ENCODE measurements around the gene TGFBR3L.
A peak's percentile ranks its signal among the peaks of the same experiment; 100 is the strongest.
"Not testable (repeated sequence)": the region's sequence is repeated elsewhere in the genome, so short reads cannot be mapped to it uniquely, and the experiment has no call there.

TGFBR3L gene

DNA sequence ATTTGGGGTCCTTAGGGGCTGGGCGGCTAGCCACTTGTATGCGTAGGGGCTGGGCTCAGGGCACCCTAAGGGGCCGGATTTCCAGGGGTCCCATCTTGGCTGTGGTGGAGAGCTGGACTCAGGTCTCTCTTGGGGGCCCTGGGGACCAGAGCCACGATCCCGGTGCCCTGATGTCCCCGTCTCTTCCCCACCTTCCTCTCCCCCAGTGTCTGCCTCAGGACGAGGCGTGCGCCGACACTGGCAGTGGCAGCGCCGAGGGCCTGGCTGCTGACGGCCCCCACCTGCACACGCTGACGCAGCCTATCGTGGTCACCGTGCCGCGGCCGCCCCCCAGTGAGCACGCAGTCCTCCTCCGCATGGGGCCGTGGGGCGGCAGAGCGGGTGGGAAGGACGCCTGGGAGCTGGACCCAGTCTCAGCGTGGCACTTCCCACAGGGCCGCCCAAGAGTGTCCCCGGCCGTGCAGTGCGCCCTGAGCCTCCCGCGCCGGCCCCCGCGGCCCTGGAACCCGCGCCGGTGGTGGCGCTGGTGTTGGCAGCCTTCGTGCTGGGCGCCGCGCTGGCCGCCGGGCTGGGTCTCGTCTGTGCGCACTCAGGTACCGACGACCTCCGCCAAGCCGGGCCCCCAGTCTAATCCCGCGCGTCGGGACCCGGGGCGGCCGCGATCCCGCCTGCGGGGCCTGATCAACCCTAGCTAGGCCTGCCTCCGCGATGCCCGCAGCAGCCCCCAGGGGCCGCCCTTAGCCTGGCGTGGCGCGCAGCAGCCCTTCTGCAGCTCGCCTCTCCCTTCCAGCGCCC lies 2.8 kb downstream of the TGFBR3L start:
- peak in 1 of 2 donors; percentile 48 for DNase-seq (ENCODE audit: low read depth in 2 of 2)

- not testable (repeated sequence) for DNase-seq (ENCODE audit: low read depth in 2 of 2)
These were observed 3.5 kb downstream of the TGFBR3L start for GRCh38 chr19:7918062-7918614.

- no peak for DNase-seq (ENCODE audit: low read depth in 2 of 2)
These were observed 4.2 kb downstream of the TGFBR3L start for GRCh38 chr19:7918615-7919421.

GRCh38 chr19:7919610-7920518 lies 5.2 kb downstream of the TGFBR3L start, which contains the start of gene SNAPC2:
Gene SNAPC2 (plus strand): TSS chr19:7920338. CDS start chr19:7920367, 29 bp downstream.
- DNase-seq (ENCODE audit: low read depth in 2 of 2): peak; percentile 93 to 95

DNA sequence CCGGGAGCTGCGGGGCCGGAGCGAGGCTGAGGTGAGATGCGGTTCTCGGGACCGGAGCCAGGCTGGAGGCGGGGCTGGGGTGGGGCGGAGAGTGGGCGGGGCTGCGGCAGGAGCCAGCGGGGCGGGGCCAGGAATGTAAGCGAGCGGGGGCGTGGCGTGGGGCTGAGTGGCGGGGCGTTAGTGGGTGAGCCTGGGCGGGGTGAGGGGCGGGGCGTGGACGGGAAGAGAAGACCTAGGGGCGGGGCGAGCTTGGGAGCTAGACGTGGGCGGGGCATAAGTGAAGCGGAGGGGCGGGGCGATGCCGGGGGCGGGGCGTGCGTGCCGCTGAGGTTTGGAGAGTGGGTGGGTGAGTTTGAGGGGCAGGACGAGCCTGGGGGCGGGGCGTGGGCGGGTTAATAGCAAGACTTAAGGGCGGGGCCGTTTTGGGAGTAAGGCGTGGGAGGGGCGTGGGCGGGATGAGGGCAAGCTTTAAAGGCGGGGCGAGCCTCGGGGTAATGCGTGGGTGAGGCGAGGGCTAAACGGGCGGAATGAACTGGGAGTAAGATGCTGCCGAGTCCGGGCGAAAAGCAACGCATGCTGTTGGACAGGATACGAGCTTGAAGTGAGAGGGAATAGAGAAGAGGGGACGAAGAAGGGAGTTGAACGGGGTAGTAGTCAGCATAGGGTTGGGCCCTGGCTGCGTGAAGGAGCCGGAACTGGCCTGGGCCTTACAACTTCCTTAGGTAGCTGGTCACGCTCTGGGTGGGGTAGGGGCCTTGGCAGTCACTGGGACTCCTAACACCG lies 6.1 kb downstream of the TGFBR3L start:
- peak; percentile 95 to 96 for DNase-seq (ENCODE audit: low read depth in 2 of 2)

DNA sequence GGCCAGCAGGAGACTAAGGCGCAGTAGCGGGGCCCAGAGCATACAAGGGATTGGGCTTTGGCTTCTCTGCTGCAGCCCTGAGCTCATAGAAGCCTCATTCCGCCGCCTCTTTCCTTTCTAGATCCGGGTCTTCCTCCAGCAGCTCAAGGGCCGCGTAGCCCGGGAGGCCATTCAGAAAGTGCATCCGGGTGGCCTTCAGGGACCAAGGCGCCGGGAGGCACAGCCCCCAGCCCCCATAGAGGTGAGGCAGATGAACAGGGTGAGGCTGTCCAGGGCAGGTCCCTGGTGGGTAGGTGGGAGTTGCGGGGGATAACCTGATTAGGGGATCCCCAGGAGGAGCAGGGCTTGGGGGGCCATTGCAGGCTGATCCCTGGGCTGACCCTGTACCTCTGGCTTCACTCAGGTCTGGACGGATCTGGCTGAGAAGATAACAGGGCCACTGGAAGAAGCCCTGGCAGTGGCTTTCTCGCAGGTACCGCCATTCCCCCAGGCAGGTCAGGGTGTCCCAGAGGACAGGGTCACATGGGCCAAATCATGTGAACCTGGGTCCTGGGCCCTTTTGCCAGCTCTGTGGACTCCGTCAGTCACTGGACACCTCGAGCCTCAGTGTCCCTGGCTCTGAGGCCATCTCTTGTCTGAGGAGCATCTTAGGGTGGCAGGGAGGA lies 6.8 kb downstream of the TGFBR3L start:
- no peak for DNase-seq (ENCODE audit: low read depth in 2 of 2)

DNA sequence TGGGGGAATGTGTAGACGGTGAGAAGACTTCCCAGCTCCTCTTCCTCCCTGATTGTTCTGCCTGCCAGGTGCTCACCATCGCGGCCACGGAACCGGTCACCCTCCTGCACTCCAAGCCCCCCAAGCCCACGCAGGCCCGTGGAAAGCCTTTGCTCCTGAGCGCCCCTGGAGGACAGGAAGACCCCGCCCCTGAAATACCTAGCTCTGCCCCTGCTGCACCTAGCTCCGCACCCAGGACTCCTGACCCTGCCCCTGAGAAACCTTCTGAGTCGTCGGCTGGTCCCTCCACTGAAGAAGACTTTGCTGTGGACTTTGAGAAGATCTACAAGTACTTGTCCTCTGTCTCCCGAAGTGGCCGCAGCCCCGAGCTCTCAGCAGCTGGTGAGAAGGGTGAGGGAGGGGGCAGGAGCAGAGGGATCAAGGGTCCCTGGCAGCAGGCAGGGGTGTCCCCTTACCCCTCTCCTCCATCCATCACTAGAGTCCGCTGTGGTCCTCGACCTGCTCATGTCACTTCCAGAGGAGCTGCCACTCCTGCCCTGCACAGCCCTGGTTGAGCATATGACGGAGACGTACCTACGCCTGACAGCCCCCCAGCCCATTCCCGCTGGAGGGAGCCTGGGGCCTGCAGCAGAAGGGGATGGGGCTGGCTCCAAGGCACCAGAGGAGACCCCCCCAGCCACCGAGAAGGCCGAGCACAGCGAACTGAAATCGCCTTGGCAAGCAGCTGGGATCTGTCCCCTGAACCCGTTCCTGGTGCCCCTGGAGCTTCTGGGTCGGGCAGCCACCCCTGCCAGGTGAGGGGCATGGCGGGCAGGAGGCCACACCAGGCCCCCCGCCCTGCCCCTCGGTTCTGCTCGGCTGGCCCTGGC lies 7.6 kb downstream of the TGFBR3L start:
- DNase-seq (ENCODE audit: low read depth in 2 of 2): no peak

DNA sequence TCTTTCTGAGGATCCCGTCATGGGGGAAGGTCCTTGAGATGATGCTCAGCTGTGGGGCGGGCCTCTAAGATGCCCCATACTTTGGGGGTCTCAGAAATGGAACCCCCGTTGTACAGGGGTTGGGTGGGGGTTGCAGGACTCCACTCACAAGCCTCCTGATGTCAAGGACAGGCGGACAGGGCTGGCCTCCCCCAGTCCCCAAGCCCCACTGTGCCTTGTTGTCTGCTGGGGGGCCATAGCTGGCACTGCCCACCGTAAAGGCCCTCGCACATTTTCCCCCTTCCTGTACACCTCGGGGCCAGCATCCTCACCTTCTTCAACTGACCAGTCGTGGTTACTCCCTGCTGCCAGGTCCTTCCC lies 8.2 kb downstream of the TGFBR3L start:
- DNase-seq (ENCODE audit: low read depth in 2 of 2): no peak

- DNase-seq (ENCODE audit: low read depth in 2 of 2): no peak
These were observed 8.9 kb downstream of the TGFBR3L start for GRCh38 chr19:7923295-7924191.

DNA sequence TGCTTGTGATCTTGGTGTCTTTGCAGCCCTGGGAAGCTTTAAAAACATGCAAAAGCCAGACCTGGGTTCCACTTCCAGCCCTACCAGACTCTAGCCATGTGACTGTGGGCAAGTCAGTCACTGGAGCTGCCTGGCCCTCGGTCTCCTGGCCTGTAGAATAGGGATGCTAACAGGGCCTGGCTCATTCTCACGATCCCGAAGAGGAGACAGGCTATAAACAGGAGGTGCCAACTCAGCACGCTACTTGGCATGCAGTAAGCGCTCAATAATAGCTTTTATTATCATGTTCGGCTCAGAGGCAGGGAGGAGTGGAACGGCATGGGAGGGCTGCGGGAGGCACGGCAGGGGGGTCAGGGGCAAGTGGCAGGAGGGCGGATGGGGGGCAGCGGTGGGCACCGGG lies 9.6 kb downstream of the TGFBR3L start:
- DNase-seq (ENCODE audit: low read depth in 2 of 2): no peak

DNA sequence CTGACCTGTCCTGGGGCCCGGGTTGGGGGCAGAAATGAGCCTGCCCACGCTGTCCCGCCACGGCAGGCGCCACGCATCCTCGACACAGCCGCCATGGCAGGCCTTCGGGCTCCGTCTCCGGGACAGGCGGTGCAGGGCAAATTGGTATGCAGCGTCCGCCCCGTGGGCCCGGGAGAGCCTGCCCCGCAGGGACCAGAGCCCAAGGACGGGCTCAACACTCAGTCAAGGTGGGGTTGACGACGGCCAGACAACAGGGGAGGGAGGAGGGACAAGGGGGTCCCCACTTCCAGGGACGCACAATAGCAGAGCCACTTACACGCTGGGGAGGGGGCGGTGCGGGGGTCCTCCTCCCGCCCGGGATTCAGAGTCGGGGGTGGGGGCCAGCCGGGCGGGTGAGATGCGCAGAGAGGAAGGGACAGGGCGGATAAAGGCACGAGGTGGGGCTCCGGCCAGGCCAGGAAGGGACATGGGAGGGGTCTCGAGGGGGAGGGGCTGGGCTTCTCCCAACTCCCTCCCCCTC lies 10.1 kb downstream of the TGFBR3L start:
- no peak for DNase-seq (ENCODE audit: low read depth in 2 of 2)

- peak; percentile 68 to 72 for DNase-seq (ENCODE audit: low read depth in 2 of 2)
These were observed 10.7 kb downstream of the TGFBR3L start for GRCh38 chr19:7925171-7925851.

DNA sequence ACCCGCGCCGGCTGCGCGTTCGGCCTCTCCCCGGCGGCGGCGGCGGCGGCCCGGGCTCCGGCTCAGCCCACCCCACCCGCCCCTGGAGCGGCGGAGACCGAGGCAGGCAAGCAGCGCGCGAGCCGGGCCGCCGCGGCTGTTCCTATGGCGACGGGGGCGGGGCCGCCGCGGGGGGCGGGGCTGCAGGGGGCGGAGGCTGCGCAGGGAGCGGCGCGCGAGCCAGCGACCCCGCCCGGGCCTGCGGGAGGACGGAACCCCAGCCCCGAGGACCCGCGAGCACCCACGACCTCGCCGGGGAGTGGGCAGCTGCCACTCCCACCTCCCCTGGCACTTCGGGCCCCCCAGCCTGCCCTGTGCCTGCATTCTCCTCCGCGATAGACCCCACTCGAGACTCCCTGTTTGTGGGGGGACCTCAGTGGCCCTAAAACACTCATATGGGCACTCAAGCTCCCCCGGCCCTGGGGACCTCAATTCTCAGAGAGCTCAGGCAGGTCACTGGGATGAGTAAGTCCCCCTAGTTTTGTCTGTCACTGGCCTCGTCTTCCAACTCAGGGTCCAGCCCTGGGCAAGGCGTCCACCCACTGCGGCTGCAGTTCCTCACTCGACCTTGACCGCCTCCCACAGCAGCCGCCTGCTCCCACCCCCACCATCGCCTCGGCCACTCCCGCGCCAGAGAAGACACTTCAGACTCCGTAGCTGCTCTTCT lies 11.5 kb downstream of the TGFBR3L start, which contains the start of gene CTXN1:
Gene CTXN1 (minus strand): TSS at position 115 of the 706 bp plus-strand sequence. CDS start 597 bp downstream, outside the sequence.
- peak; percentile 67 for DNase-seq (ENCODE audit: low read depth in 2 of 2)

- no peak for DNase-seq (ENCODE audit: low read depth in 2 of 2)
These were observed 12.3 kb downstream of the TGFBR3L start for GRCh38 chr19:7926727-7927604.

DNA sequence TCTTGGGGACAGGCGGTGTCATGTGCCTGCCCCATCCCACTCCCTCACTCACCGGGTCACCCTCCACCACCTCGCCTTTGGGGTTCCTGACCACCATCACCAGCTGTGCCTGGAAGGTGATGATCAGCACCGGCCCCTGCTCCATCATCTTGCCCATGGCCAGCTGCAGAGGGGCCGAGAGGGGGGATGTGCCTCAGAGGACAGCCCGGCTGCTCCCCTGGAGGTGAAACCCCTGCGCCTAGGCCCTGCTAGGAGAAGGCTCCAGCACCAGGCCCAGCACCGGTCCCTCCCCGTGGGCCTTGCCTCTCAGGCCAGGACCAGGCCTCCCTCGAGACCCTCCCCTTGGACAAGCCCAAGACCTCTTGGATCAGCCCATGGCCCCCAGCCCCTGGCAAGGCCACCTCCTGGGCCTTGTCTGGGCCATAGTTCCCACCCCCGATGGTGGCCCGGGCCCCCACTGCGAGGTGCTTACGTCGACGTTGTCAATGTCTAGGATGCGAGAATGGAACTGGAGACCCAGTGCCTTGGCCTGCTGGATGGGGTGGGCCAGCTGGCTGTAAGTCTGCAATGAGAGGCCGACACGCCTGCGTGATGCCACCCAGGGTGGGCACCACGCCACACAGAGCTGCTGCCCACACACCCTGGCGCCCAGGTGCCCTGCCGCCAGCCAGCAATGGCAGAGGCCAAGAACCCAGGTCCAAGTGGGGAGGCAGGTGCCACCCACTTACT lies 13.1 kb downstream of the TGFBR3L start:
- DNase-seq (ENCODE audit: low read depth in 2 of 2): no peak

All from stimulated activated CD8-positive, alpha-beta memory T cell treated with anti-CD3 and anti-CD28 coated beads, Interleukin-15, amount 100 ng/mL, for 48 hours (primary cell).